GM10266 (cell line): ENCODE results near the gene PCBP2.
"Not testable (repeated sequence)": the region's sequence is repeated elsewhere in the genome, so short reads cannot be mapped to it uniquely, and the experiment has no call there.

Experiments used
- DNase-seq: peaks from one replicate; pipeline ENCODE4 v3.0.0; 2012; ENCODE audit errors: extremely low spot score
- CTCF ChIP-seq: IDR thresholded peaks from 2 replicates; pipeline ENCODE4 v1.5.1; 2012; ENCODE audit warnings: mild to moderate bottlenecking, low read depth; ENCODE audit not compliant: control insufficient read depth, insufficient read depth; ENCODE audit errors: missing control alignments

PCBP2 gene

GRCh38 chr12:53419756-53420155 is 32.1 kb upstream of the PCBP2 start:
- DNase-seq = no peak
- no peak for TF ChIP-seq CTCF

- not testable (repeated sequence) for DNase-seq
These were observed 29.7 kb upstream of the PCBP2 start for GRCh38 chr12:53422247-53422646.

GRCh38 chr12:53423597-53423996 is 28.3 kb upstream of the PCBP2 start, which contains the start of gene AMHR2:
TSS of gene AMHR2 (plus strand) at chr12:53423855. CDS start at chr12:53423935, 80 bp downstream.
- TF ChIP-seq CTCF = no peak
- no peak for DNase-seq

GRCh38 chr12:53424626-53425514 is 27.0 kb upstream of the PCBP2 start:
- no peak for DNase-seq
- no peak for TF ChIP-seq CTCF

GRCh38 chr12:53425515-53426150 is 26.3 kb upstream of the PCBP2 start:
- no peak for DNase-seq
- no peak for TF ChIP-seq CTCF

- peak; percentile 6 for DNase-seq
- TF ChIP-seq CTCF = no peak
These were observed 23.9 kb upstream of the PCBP2 start for GRCh38 chr12:53427905-53428594.

GRCh38 chr12:53428741-53429140 is 23.2 kb upstream of the PCBP2 start:
- DNase-seq = no peak

More at GRCh38 chr12:53428741-53429140, 23.2 kb upstream of the PCBP2 start:
- no peak for TF ChIP-seq CTCF
